ENCODE measurements around the gene TPCN1.

Gene TPCN1

DNA sequence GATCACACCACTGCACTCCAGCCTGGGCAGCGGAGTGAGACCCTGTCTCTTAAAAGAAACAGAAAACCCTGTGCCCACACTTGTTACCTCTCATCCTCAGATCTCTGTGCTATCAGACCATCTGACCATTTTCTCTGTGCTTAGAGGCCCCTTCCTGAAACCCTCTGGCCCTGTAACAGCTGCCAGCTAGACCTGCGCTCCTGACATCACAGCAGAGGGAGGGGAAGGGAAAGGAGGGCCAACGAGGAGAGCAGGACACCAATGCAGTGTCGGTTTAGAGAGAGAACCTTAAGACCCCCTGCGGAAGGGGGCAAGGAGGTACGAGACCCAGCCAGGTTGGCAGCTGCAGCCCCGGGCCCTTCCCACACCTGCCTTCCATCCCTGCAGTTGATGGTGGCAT lies 71.3 kb downstream of the TPCN1 start:
- H3K9me3 ChIP-seq (ENCODE audit: control insufficient read depth in 2 of 2, low read length in 2 of 2): no peaks in the 10 kb centered on the region
- no peak overlapping the region for H3K27ac ChIP-seq (ENCODE audit: low read depth in 2 of 2, low read length in 2 of 2)
- no peak overlapping the region for H3K9ac ChIP-seq (ENCODE audit: low read depth in 1 of 2, low read length in 2 of 2)
- H3K27me3 ChIP-seq (ENCODE audit: control insufficient read depth in 2 of 2, insufficient read depth in 2 of 2, low read length in 2 of 2): no peaks in the 10 kb centered on the region
- no peaks in the 10 kb centered on the region for H3K4me1 ChIP-seq (ENCODE audit: control insufficient read depth in 2 of 2, insufficient read depth in 2 of 2, low read length in 2 of 2)
- peaks cover 82 to 89% of the 10 kb centered on the region in 2 donors for H3K36me3 ChIP-seq (ENCODE audit: control insufficient read depth in 2 of 2, insufficient read depth in 2 of 2, low read length in 2 of 2)
- no peak overlapping the region for H3K4me3 ChIP-seq (ENCODE audit: low read length in 2 of 2)

DNA sequence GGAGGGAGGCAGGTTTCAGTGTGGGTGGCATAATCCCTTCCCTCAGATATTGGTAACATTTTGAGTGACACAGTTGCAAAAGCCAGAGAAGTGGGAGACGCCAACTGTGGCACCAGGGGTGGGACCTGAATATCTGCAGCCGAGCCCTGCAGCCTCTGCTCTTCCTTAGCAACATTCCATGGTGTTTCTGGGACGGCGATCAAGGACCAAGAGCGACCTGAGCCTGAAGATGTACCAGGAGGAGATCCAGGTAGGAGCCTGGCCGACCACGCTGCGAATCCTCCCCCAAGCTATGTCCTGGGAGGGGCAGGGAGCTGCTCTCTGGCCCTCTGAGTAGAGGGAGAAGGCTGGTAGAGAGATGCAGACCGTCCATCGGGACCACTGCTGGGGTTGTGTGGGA lies 71.8 kb downstream of the TPCN1 start:
- Histone ChIP-seq H3K4me3 (ENCODE audit: low read length in 2 of 2) (no peak overlapping the region), H3K9ac (ENCODE audit: low read depth in 1 of 2, low read length in 2 of 2) (no peak overlapping the region), H3K36me3 (ENCODE audit: control insufficient read depth in 2 of 2, insufficient read depth in 2 of 2, low read length in 2 of 2) (peaks cover 82 to 84% of the 10 kb centered on the region in 2 donors), H3K27ac (ENCODE audit: low read depth in 2 of 2, low read length in 2 of 2) (no peak overlapping the region), H3K4me1 (ENCODE audit: control insufficient read depth in 2 of 2, insufficient read depth in 2 of 2, low read length in 2 of 2) (no peaks in the 10 kb centered on the region), H3K9me3 (ENCODE audit: control insufficient read depth in 2 of 2, low read length in 2 of 2) (no peaks in the 10 kb centered on the region), H3K27me3 (ENCODE audit: control insufficient read depth in 2 of 2, insufficient read depth in 2 of 2, low read length in 2 of 2) (no peaks in the 10 kb centered on the region)

DNA sequence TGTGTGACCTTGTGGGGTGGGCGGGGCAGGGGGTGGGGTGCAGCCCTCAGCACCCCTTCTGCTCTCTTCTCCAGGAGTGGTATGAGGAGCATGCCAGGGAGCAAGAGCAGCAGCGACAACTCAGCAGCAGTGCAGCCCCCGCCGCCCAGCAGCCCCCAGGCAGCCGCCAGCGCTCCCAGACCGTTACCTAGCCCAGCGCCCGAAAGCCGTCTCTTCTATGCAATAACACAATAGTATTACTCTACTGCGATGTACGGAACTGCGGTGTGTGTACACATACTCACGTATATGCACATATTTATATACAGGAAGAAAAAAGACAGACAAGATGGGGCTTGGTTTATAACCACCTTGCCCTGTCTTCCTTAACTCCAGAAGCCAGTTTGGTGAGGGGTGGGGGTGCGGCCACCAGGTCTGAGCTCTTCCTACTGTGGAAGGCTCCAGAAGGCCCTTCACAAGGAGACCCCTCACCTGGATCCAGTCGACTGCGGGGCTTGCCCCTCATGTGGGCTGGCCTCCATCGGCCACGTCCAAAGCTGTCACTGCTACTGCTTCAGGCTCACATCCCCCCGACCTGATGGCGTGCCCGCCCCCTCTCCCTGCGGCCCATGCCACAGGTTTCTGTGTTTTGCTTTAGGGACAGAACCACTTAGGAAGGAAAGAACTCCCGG lies 74.8 kb downstream of the TPCN1 start:
- no peak overlapping the region for H3K27ac ChIP-seq (ENCODE audit: low read depth in 2 of 2, low read length in 2 of 2)
- no peaks in the 10 kb centered on the region for H3K4me1 ChIP-seq (ENCODE audit: control insufficient read depth in 2 of 2, insufficient read depth in 2 of 2, low read length in 2 of 2)
- peaks cover 57 to 67% of the 10 kb centered on the region in 2 donors for H3K36me3 ChIP-seq (ENCODE audit: control insufficient read depth in 2 of 2, insufficient read depth in 2 of 2, low read length in 2 of 2)
- no peaks in the 10 kb centered on the region for H3K27me3 ChIP-seq (ENCODE audit: control insufficient read depth in 2 of 2, insufficient read depth in 2 of 2, low read length in 2 of 2)
- no peak overlapping the region for H3K9ac ChIP-seq (ENCODE audit: low read depth in 1 of 2, low read length in 2 of 2)
- no peaks in the 10 kb centered on the region for H3K9me3 ChIP-seq (ENCODE audit: control insufficient read depth in 2 of 2, low read length in 2 of 2)
- no peak overlapping the region for H3K4me3 ChIP-seq (ENCODE audit: low read length in 2 of 2)

DNA sequence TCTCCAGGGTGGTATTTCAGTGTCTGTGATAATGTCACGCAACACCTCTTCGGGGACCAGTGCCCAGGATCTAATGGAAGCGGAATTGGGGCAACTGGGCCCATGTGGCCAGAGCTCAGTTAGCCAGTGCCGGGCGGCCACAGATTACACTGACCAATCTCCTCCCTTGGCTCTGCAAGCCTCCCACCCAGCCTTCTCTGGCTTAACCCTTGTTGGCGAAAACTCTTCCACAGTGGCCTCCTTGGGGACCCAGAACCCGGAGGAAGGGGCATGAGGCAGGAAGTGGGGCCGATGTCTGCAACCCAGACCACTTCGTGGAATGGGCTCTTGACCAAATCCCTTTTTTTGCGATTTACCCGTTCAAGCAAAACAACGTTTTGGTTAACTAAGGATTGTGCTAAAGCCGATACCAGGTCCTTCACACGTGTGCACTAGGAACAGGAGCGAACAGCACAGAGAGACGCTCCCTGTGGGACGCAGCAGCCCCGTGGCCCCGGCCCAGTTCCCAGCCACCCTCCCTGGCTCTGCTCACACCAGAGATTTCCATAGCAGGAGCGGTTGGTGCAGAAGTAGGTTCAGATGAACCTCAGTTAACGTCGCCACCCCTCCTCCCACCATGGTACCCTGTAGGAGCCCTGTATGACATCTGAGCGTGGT lies 75.4 kb downstream of the TPCN1 start:
- H3K9ac ChIP-seq (ENCODE audit: low read depth in 1 of 2, low read length in 2 of 2): no peak overlapping the region
- H3K9me3 ChIP-seq (ENCODE audit: control insufficient read depth in 2 of 2, low read length in 2 of 2): no peaks in the 10 kb centered on the region
- H3K4me1 ChIP-seq (ENCODE audit: control insufficient read depth in 2 of 2, insufficient read depth in 2 of 2, low read length in 2 of 2): no peaks in the 10 kb centered on the region
- no peak overlapping the region for H3K4me3 ChIP-seq (ENCODE audit: low read length in 2 of 2)
- peaks cover 51 to 63% of the 10 kb centered on the region in 2 donors for H3K36me3 ChIP-seq (ENCODE audit: control insufficient read depth in 2 of 2, insufficient read depth in 2 of 2, low read length in 2 of 2)
- no peaks in the 10 kb centered on the region for H3K27me3 ChIP-seq (ENCODE audit: control insufficient read depth in 2 of 2, insufficient read depth in 2 of 2, low read length in 2 of 2)
- H3K27ac ChIP-seq (ENCODE audit: low read depth in 2 of 2, low read length in 2 of 2): no peak overlapping the region

DNA sequence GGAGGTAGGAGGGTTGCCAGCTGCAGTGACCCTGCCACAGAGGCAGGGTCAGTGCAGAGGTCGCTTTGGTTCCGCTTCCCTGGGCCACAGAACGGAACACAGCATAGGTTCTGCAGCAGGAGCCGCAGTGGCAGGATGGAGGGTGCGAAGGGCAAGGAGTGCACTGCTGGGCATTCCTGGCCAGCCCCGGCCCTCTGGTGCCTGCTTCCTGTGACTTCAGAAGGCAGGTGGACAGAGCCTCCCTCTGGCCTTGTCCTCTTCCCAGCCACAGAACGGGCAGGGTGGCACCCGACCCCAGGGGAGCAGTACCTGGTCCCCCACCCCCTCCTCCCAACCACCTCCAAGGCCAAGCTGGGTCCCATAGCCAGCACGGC lies 75.9 kb downstream of the TPCN1 start:
- Histone ChIP-seq H3K27me3 (ENCODE audit: control insufficient read depth in 2 of 2, insufficient read depth in 2 of 2, low read length in 2 of 2) (no peaks in the 10 kb centered on the region), H3K9ac (ENCODE audit: low read depth in 1 of 2, low read length in 2 of 2) (no peak overlapping the region), H3K9me3 (ENCODE audit: control insufficient read depth in 2 of 2, low read length in 2 of 2) (no peaks in the 10 kb centered on the region), H3K4me3 (ENCODE audit: low read length in 2 of 2) (no peak overlapping the region), H3K36me3 (ENCODE audit: control insufficient read depth in 2 of 2, insufficient read depth in 2 of 2, low read length in 2 of 2) (peaks cover 49 to 63% of the 10 kb centered on the region in 2 donors), H3K27ac (ENCODE audit: low read depth in 2 of 2, low read length in 2 of 2) (no peak overlapping the region), H3K4me1 (ENCODE audit: control insufficient read depth in 2 of 2, insufficient read depth in 2 of 2, low read length in 2 of 2) (no peaks in the 10 kb centered on the region)

DNA sequence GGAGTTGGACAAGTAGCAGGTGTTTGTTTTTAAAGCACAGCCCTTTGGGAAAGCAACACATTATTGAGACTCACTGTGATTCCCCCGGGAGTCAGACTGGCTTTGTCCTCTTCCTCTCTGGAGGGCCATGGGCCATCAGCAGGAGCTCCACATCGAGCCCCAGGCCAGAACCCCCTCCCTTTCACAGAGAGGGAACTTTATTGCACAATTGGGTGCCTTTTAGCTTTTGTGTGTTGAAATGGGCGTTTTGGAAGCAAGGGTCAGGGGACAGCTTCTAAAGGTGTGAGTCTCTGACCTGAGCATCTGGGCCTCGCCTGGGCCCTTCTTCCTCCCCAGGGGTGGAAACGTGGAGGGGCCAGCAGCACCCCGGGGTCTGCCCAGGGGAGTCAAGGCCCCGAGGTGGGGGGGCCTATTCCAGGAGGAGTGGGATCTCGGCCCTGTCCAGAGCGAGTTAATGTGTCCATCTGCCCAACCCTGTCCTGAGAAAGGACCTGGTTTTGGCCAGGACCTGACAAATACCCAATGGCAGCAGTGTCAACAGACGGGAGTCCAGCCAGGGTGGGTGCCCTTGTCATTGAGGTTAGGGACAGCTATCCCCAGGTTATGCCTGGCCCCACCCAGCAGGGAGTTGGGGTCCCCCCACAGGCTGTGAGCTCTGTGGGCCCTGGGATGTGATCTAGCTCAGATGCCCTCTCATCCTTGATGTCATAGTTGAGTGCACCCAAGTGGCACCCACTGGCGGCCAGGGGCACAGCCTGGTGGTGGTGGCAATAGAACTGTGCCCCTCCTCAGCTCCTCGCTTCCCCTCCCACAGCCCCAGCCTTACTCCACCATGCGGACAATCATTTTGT lies 76.6 kb downstream of the TPCN1 start:
- Histone ChIP-seq H3K4me1 (ENCODE audit: control insufficient read depth in 2 of 2, insufficient read depth in 2 of 2, low read length in 2 of 2) (no peaks in the 10 kb centered on the region), H3K27me3 (ENCODE audit: control insufficient read depth in 2 of 2, insufficient read depth in 2 of 2, low read length in 2 of 2) (no peaks in the 10 kb centered on the region), H3K27ac (ENCODE audit: low read depth in 2 of 2, low read length in 2 of 2) (no peak overlapping the region), H3K4me3 (ENCODE audit: low read length in 2 of 2) (no peak overlapping the region), H3K36me3 (ENCODE audit: control insufficient read depth in 2 of 2, insufficient read depth in 2 of 2, low read length in 2 of 2) (peaks cover 43 to 63% of the 10 kb centered on the region in 2 donors), H3K9ac (ENCODE audit: low read depth in 1 of 2, low read length in 2 of 2) (no peak overlapping the region), H3K9me3 (ENCODE audit: control insufficient read depth in 2 of 2, low read length in 2 of 2) (no peaks in the 10 kb centered on the region)

DNA sequence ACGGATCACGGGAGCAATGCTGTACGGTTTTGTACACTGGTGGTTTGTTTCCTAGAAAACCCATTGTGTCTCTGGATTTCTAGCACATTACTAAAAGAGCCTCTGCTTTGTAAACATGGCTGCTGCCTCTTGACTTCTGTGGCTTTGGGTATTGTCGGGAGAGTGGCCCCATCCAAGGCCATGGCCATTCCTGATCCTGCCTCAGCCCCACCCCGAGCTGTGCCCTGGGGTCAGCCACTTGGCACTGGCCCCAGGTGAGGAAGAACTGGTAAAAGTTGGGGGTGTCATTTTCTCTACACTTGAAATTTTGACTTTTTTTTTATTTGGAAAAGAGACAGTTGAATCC lies 77.2 kb downstream of the TPCN1 start:
- no peaks in the 10 kb centered on the region for H3K4me1 ChIP-seq (ENCODE audit: control insufficient read depth in 2 of 2, insufficient read depth in 2 of 2, low read length in 2 of 2)
- H3K27ac ChIP-seq (ENCODE audit: low read depth in 2 of 2, low read length in 2 of 2): no peak overlapping the region
- H3K4me3 ChIP-seq (ENCODE audit: low read length in 2 of 2): no peak overlapping the region
- peaks cover 37 to 57% of the 10 kb centered on the region in 2 donors for H3K36me3 ChIP-seq (ENCODE audit: control insufficient read depth in 2 of 2, insufficient read depth in 2 of 2, low read length in 2 of 2)
- H3K27me3 ChIP-seq (ENCODE audit: control insufficient read depth in 2 of 2, insufficient read depth in 2 of 2, low read length in 2 of 2): no peaks in the 10 kb centered on the region
- no peaks in the 10 kb centered on the region for H3K9me3 ChIP-seq (ENCODE audit: control insufficient read depth in 2 of 2, low read length in 2 of 2)
- no peak overlapping the region for H3K9ac ChIP-seq (ENCODE audit: low read depth in 1 of 2, low read length in 2 of 2)

DNA sequence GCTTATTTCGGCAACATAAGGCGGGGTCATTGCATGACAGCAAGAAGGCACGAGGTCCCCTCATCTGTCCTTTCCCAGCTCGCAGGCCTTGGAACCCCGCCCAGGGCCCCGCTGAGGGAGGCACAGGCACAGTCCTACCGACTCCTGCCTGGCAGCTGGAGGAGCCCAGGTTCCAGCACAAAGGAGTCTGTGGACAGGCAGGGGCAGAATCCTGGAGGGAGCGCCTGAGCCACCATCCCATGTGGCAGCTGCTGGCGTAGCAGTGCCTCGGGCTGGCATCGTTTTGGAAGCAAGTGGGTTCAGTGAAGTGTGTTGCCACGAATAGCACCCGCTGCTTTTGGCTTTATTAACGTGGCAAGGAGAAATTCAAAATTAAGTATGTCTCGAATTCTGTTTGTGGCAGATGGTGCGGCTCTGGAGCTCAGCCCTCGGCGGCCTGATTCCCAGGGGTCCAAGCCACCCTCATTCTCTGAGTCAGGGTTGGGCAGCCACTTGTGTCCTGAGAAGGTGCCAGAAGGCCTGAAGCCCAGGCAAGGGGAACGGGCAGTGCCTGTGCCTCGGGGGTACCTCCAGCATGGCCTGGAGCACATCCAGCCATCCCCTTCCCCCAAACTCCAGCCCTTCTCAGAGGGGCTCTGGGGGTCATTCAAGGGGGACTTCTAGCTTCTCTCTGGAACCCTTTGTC lies 77.7 kb downstream of the TPCN1 start:
- no peaks in the 10 kb centered on the region for H3K9me3 ChIP-seq (ENCODE audit: control insufficient read depth in 2 of 2, low read length in 2 of 2)
- peak overlapping the region; percentile 16 to 23 for H3K27ac ChIP-seq (ENCODE audit: low read depth in 2 of 2, low read length in 2 of 2)
- no peak overlapping the region for H3K4me3 ChIP-seq (ENCODE audit: low read length in 2 of 2)
- H3K36me3 ChIP-seq (ENCODE audit: control insufficient read depth in 2 of 2, insufficient read depth in 2 of 2, low read length in 2 of 2): peaks cover 32 to 51% of the 10 kb centered on the region in 2 donors
- no peak overlapping the region for H3K9ac ChIP-seq (ENCODE audit: low read depth in 1 of 2, low read length in 2 of 2)
- H3K27me3 ChIP-seq (ENCODE audit: control insufficient read depth in 2 of 2, insufficient read depth in 2 of 2, low read length in 2 of 2): no peaks in the 10 kb centered on the region
- H3K4me1 ChIP-seq (ENCODE audit: control insufficient read depth in 2 of 2, insufficient read depth in 2 of 2, low read length in 2 of 2): no peaks in the 10 kb centered on the region

DNA sequence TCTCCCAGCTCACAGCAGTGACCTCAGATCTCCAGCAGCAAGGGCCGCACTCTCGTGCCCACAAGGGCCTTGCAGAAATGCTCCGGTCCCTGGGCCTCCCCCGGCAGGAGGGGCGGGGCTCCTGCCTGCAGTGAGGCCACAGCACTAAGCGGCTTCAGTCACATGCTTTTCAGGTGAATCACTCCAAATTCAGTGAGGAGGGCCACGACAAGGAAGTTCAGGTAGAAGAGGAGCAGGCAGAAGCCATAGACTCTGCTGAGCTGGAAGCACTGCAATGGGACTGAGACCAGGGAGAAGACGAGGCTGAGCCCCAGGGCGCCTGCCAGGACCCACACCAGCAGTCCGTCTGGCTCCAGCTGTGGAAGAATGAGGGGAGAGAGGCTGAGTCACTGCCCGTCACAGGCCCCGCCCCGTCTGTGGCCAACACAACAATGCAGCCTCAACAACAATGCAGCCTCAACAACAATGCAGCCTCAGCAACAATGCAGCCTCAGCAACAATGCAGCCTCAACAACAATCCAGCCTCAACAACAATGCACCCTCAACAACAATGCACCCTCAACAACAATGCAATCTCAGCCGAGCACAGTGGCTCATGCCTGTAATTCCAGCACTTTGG lies 78.5 kb downstream of the TPCN1 start:
- no peak overlapping the region for H3K9ac ChIP-seq (ENCODE audit: low read depth in 1 of 2, low read length in 2 of 2)
- no peaks in the 10 kb centered on the region for H3K9me3 ChIP-seq (ENCODE audit: control insufficient read depth in 2 of 2, low read length in 2 of 2)
- no peaks in the 10 kb centered on the region for H3K4me1 ChIP-seq (ENCODE audit: control insufficient read depth in 2 of 2, insufficient read depth in 2 of 2, low read length in 2 of 2)
- H3K27me3 ChIP-seq (ENCODE audit: control insufficient read depth in 2 of 2, insufficient read depth in 2 of 2, low read length in 2 of 2): no peaks in the 10 kb centered on the region
- peak overlapping the region; percentile 16 to 23 for H3K27ac ChIP-seq (ENCODE audit: low read depth in 2 of 2, low read length in 2 of 2)
- H3K36me3 ChIP-seq (ENCODE audit: control insufficient read depth in 2 of 2, insufficient read depth in 2 of 2, low read length in 2 of 2): peaks cover 27 to 49% of the 10 kb centered on the region in 2 donors
- H3K4me3 ChIP-seq (ENCODE audit: low read length in 2 of 2): no peak overlapping the region

All from mucosa of rectum (tissue), 2 donors.